GM12874 (cell line): ENCODE data around the gene KCTD3.

ENCODE experiments used
- TF ChIP-seq, protein P1 (sequence below): IDR thresholded peaks from 2 replicates; pipeline ENCODE4 v1.5.1; 2011; ENCODE audit warnings: low read depth, mild to moderate bottlenecking, control low read depth, low read length, moderate library complexity; ENCODE audit not compliant: insufficient read depth

The KCTD3 gene

DNA sequence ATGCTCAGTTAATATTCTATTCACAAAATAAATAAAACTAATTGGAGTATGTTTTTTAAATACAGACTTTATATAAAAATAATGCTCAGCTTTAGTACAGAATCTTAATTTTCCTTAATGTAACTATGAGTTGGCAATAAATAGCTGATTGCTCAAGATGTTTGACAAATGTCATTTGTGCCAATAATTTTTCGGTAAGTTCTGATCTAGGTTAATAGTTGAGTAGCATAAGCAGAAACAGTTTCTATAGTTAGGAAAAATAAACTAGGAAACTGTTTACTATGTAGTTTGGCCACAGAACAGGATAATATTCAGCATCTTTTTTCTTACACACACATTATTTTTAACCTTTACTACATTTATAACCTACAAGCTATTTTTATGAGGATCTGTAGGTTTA is 40.3 kb downstream of the KCTD3 start:
- TF ChIP-seq, protein P1, sequence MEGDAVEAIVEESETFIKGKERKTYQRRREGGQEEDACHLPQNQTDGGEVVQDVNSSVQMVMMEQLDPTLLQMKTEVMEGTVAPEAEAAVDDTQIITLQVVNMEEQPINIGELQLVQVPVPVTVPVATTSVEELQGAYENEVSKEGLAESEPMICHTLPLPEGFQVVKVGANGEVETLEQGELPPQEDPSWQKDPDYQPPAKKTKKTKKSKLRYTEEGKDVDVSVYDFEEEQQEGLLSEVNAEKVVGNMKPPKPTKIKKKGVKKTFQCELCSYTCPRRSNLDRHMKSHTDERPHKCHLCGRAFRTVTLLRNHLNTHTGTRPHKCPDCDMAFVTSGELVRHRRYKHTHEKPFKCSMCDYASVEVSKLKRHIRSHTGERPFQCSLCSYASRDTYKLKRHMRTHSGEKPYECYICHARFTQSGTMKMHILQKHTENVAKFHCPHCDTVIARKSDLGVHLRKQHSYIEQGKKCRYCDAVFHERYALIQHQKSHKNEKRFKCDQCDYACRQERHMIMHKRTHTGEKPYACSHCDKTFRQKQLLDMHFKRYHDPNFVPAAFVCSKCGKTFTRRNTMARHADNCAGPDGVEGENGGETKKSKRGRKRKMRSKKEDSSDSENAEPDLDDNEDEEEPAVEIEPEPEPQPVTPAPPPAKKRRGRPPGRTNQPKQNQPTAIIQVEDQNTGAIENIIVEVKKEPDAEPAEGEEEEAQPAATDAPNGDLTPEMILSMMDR: no peak

- TF ChIP-seq, protein P1: no peak
These were observed 41.5 kb downstream of the KCTD3 start for GRCh38 chr1:215608646-215609045.

DNA sequence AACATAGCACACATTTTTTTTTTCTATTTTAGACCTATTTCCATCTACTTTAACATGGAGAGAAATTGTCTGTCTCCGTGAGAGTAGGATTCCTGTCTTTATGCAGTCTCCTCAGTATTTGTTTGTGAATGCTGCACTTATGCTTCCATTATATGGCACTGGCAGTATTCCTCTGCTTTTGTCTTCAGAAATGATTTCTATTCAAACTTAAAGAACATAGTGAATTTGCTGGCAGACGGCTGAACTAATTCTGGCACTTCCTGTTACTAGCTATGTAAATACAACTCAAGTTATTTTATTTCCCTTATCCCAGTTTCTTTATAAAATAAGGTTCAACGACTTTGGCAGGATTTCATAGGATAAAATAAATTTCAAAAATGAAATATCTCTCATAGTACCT is 45.3 kb downstream of the KCTD3 start:
- TF ChIP-seq, protein P1: no peak

DNA sequence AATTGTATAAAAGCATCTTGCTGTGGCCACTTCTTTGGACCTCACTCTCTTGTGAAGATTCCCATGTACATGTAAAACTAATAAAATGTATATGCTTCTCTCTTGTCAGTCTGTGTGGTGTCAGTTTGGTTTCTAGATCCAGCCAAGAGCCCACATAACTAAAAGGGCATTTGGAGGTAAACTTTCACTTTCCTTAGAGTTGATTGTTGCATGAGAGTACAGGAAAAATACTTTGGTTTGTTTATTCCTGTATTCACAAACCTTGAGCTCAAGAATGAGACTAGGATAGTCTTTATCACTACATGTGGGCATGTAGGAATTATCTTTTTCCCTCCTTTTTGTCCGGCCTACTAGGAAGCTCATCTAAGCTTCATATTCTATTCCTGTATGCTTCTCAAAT is 50.9 kb downstream of the KCTD3 start:
- TF ChIP-seq, protein P1: no peak

GRCh38 chr1:215623162-215623561 is 56.1 kb downstream of the KCTD3 start:
- TF ChIP-seq, protein P1: no peak

DNA sequence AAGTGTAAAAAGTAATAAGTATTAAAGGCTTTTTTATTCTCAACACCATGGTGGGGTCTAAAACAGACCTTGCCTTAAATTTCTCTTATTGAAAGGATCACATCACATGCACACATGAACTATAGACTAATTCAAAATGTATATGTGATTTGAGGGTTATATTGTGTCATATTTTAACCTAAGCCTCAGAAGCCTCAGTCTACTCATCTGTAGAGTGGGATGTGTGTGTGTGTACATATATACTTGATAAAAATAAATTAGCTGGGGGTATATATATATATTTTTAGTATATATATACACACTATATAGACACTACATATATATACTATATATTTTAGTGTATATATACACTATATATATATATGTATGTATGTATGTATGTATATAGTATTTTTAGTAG is 58.8 kb downstream of the KCTD3 start:
- TF ChIP-seq, protein P1: no peak

DNA sequence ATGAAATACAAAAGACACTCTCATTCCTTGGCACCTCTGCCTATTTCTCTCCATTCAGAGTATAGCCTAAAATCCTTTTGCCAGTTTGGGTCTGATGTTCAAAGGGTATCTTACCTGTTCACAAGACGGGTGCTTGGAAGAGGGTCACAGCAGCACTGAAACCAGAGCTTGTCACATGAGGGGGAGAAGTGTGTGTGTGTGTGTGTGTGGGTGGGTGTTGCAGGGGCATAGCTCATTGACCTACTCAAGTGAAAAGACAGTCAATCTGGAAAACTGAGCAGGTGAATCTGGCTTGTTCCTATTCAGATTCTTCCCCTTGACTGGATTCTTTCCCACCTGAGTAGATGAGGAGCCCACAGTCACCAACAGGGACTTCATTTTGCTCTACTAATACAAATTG is 63.9 kb downstream of the KCTD3 start:
- TF ChIP-seq, protein P1: no peak

DNA sequence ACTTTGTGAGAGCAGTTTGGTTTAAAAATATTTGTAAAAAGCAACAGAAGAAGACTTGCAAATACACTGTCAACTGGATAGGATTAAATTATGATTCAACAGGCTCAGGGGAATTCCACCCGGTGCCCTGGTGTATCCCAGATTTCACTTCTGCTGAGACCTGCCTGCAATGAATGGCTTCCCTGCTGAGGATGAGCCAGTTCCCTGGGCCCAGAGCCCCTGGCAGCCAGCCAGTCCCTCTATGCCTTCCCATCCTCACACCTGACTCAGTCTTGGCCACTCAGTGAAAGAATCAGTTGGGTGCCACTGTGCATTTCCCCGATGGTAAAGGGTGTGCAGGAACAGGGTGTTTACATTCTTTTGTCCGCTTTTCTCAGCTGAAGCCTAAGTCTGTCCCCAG is 64.4 kb downstream of the KCTD3 start:
- TF ChIP-seq, protein P1: no peak
